HepG2 (cell line): Measurements from ENCODE around the gene C10orf143. TPM values are rescaled to one million over a fixed set of nuclear protein-coding genes. Genes with fewer than 3 reads are reported as not detected.

ENCODE experiments used
- BATF2 ChIP-seq: sonication (generic); formaldehyde crosslinking; IDR thresholded peaks from 2 replicates; pipeline ENCODE4 v1.8.0; 2022; ENCODE audit warnings: mild to moderate bottlenecking, missing genetic modification reagents, moderate library complexity
- CREBL2 ChIP-seq: sonication (generic); formaldehyde crosslinking; IDR thresholded peaks from 2 replicates; pipeline ENCODE4 v1.8.1; 2023; ENCODE audit warnings: missing genetic modification reagents, mild to moderate bottlenecking, borderline replicate concordance
- ETV5 ChIP-seq: IDR thresholded peaks from 2 replicates; pipeline ENCODE4 v1.6.1; 2018; ENCODE audit warnings: missing biosample characterization, missing genetic modification reagents, inconsistent platforms, borderline replicate concordance
- HDAC6 ChIP-seq: fragments of 200-600 bp; sonication (generic); IDR thresholded peaks from 2 replicates; pipeline ENCODE4 v1.7.0; 2017; ENCODE audit warnings: mild to moderate bottlenecking, antibody characterized with exemption, low read length, low read depth
- ISL2 ChIP-seq: sonication (generic); formaldehyde crosslinking; IDR thresholded peaks from 2 replicates; pipeline ENCODE4 v1.5.0; 2020; ENCODE audit warnings: missing genetic modification reagents
- MLXIP ChIP-seq: sonication (generic); formaldehyde crosslinking; IDR thresholded peaks from 2 replicates; pipeline ENCODE4 v1.9.0; 2021; ENCODE audit warnings: missing genetic modification reagents, borderline replicate concordance
- MZF1 ChIP-seq: sonication (generic); formaldehyde crosslinking; IDR thresholded peaks from 2 replicates; pipeline ENCODE4 v1.8.1; 2023; ENCODE audit warnings: mild to moderate bottlenecking, missing genetic modification reagents, borderline replicate concordance
- NAIF1 ChIP-seq: sonication (generic); formaldehyde crosslinking; IDR thresholded peaks from 2 replicates; pipeline ENCODE4 v1.5.0; 2020; ENCODE audit warnings: mild to moderate bottlenecking, missing genetic modification reagents, borderline replicate concordance
- RERE ChIP-seq: IDR thresholded peaks from 2 replicates; pipeline ENCODE4 v1.6.1; 2016; ENCODE audit warnings: low read depth, missing genetic modification reagents, missing compliant biosample characterization
- SKI ChIP-seq: fragments of 450-650 bp; IDR thresholded peaks from one replicate; pipeline ENCODE4 v1.6.1; 2018; ENCODE audit warnings: mild to moderate bottlenecking; ENCODE audit not compliant: partially characterized antibody
- ZNF124 ChIP-seq: sonication (generic); formaldehyde crosslinking; IDR thresholded peaks from 2 replicates; pipeline ENCODE4 v1.4.0; 2020; ENCODE audit warnings: missing genetic modification reagents
- ZNF224 ChIP-seq: sonication (generic); formaldehyde crosslinking; IDR thresholded peaks from 2 replicates; pipeline ENCODE4 v1.5.0; 2020; ENCODE audit warnings: mild to moderate bottlenecking, missing genetic modification reagents
- ZNF549 ChIP-seq: sonication (generic); formaldehyde crosslinking; IDR thresholded peaks from 2 replicates; pipeline ENCODE4 v1.5.0; 2020; ENCODE audit warnings: missing genetic modification reagents
- ZNF616 ChIP-seq: sonication (generic); formaldehyde crosslinking; IDR thresholded peaks from 2 replicates; pipeline ENCODE4 v1.5.0; 2020; ENCODE audit warnings: low read depth, mild to moderate bottlenecking, missing genetic modification reagents
- ZNF687 ChIP-seq: sonication (generic); formaldehyde crosslinking; IDR thresholded peaks from 2 replicates; pipeline ENCODE4 v1.5.1; 2020; ENCODE audit warnings: mild to moderate bottlenecking, missing genetic modification reagents, moderate library complexity
- polyA plus RNA-seq, 8 experiments: library from polyadenylated mRNA; depleted of rRNA in 3 of 8; stranded (reverse) in 7 of 8; unstranded in 1 of 8; fragments of >200 nt; fragmentation: Illumina TruSeq in 4 of 8; extraction: Trizol in 4 of 8; gene quantifications; 2 replicates each; pipeline versions ENCODE4 v1.2.1 to v1.2.3, GENCODE V29; 2011 to 2016; ENCODE audit warnings: low read depth in 4 of 8, missing spikeins in 1 of 8, mixed read lengths in 1 of 8; ENCODE audit not compliant: insufficient read depth in 1 of 8
- total RNA-seq, 5 experiments: library from RNA; depleted of rRNA; stranded (reverse); fragments of >200 nt; fragmentation: Illumina TruSeq; extraction: Trizol; gene quantifications; 2 replicates each; pipeline ENCODE4 v1.2.3, GENCODE V29; 2016; ENCODE audit warnings: low read depth in 1 of 5

The C10orf143 gene
- total and polyA plus RNA-seq, 2 of the 13 experiments (the other 11 are each of a cell fraction or from before 2014, with no cell fraction given) = 0.21 to 0.91 TPM

- no peak for TF ChIP-seq MLXIP (CRISPR knock-in tag)
- TF ChIP-seq ETV5 = no peak; the same call in 1 of the 2 replicates
- TF ChIP-seq BATF2 (CRISPR knock-in tag) = no peak
- 0 out of 2 replicates have a peak, but pooled peaks have one; percentile 21 for TF ChIP-seq ISL2
- TF ChIP-seq SKI = no peak
- no peak for TF ChIP-seq CREBL2
- TF ChIP-seq NAIF1 (CRISPR knock-in tag) = no peak
- TF ChIP-seq ZNF549 (CRISPR knock-in tag) = no peak
- no peak for TF ChIP-seq ZNF616
- TF ChIP-seq HDAC6 = no peak
- TF ChIP-seq ZNF224 (CRISPR knock-in tag) = no peak
- TF ChIP-seq MZF1 (CRISPR knock-in tag) = no peak
- TF ChIP-seq RERE (CRISPR knock-in tag) = no peak
- TF ChIP-seq ZNF124 (CRISPR knock-in tag) = 0 out of 2 replicates have a peak, but pooled peaks have one; percentile 12
- TF ChIP-seq ZNF687 (CRISPR knock-in tag) = peak; percentile 2; the same call in 1 of the 2 replicates
Observed at GRCh38 chr10:130111113-130111851, 652 bp upstream of the C10orf143 start (continued).
